Ascending aorta (tissue), 2 donors: ENCODE results near the gene ALDH16A1. TPM values are rescaled to one million over a fixed set of nuclear protein-coding genes. Genes with fewer than 3 reads are reported as not detected.
A peak's percentile ranks its signal among the peaks of the same experiment; 100 is the strongest.

Source experiments
- DNase-seq, 2 donors: peaks; one replicate each; pipeline ENCODE4 v3.0.0-alpha.2; 2019; ENCODE audit warnings: low spot score in 2 of 2
- H3K27ac ChIP-seq, 2 donors: fragments of 200-600 bp; sonication (generic); one replicate each; pipeline ENCODE4 v1.5.1; 2016 to 2017; ENCODE audit warnings: mild to moderate bottlenecking in 1 of 2
- H3K27me3 ChIP-seq: fragments of 200-600 bp; sonication (generic); one replicate; pipeline ENCODE4 v1.5.1; 2017
- H3K36me3 ChIP-seq, 2 donors: fragments of 200-600 bp; sonication (generic); one replicate each; pipeline ENCODE4 v1.5.1; 2016
- H3K4me1 ChIP-seq, 2 donors: fragments of 200-600 bp; sonication (generic); one replicate each; pipeline ENCODE4 v1.5.1; 2016 to 2017; ENCODE audit warnings: mild to moderate bottlenecking in 1 of 2
- H3K4me3 ChIP-seq, 2 donors: fragments of 200-600 bp; sonication (generic); one replicate each; pipeline ENCODE4 v1.5.1; 2016 to 2017; ENCODE audit warnings: mild to moderate bottlenecking in 1 of 2
- H3K9me3 ChIP-seq, 2 donors: fragments of 200-600 bp; sonication (generic); one replicate each; pipeline ENCODE4 v1.5.1; 2016
- intact Hi-C: fragments of 100-400 bp; cut with DNase I; formaldehyde crosslinking; loops from one replicate; pipeline ENCODE4 v1.15.1; 2023
- total RNA-seq: library from RNA; depleted of rRNA; stranded (reverse); fragments of >200 nt; gene quantifications from one replicate; pipeline ENCODE4 v1.1.0, GENCODE V29; 2016
- TF ChIP-seq, protein P1 (sequence below), 3 experiments: fragments of 200-600 bp in 2 of 3; fragments of 450-650 bp in 1 of 3; sonication (generic) in 2 of 3; IDR thresholded peaks; one replicate each; pipeline ENCODE4 v1.5.1; 2016 to 2019; ENCODE audit warnings: antibody characterized with exemption in 3 of 3, mild to moderate bottlenecking in 1 of 3, moderate library complexity in 1 of 3

The ALDH16A1 gene
- total RNA-seq, 1 donor from 2014 or later, result 27.9 TPM

DNA sequence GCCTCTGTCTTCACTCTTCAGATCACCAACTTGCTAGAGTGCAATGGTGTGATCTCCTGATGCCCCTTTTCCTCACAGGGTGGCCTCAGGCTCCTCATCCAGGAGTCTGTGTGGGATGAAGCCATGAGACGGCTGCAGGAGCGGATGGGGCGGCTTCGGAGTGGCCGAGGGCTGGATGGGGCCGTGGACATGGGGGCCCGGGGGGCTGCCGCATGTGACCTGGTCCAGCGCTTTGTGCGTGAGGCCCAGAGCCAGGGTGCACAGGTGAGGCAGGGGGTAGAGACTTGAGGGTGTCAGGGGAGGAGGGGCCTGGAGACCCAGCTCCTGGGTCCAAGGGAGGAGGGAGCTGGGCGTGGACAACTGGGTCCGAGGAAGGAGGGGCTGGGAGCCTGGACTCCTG, 9.5 kb downstream of the ALDH16A1 start:
- Histone ChIP-seq H3K4me3 (no peak overlapping the region), H3K27me3 (no peaks in the 10 kb centered on the region), H3K4me1 (no peaks in the 10 kb centered on the region), H3K9me3 (no peaks in the 10 kb centered on the region), H3K27ac (no peak overlapping the region), H3K36me3 (peaks cover 13 to 18% of the 10 kb centered on the region in 2 donors)
- intact Hi-C loops, result no loop called here
- TF ChIP-seq, protein P1, sequence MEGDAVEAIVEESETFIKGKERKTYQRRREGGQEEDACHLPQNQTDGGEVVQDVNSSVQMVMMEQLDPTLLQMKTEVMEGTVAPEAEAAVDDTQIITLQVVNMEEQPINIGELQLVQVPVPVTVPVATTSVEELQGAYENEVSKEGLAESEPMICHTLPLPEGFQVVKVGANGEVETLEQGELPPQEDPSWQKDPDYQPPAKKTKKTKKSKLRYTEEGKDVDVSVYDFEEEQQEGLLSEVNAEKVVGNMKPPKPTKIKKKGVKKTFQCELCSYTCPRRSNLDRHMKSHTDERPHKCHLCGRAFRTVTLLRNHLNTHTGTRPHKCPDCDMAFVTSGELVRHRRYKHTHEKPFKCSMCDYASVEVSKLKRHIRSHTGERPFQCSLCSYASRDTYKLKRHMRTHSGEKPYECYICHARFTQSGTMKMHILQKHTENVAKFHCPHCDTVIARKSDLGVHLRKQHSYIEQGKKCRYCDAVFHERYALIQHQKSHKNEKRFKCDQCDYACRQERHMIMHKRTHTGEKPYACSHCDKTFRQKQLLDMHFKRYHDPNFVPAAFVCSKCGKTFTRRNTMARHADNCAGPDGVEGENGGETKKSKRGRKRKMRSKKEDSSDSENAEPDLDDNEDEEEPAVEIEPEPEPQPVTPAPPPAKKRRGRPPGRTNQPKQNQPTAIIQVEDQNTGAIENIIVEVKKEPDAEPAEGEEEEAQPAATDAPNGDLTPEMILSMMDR (IDR thresholded peaks at IDR 0.05), result no peak
- no peak for DNase-seq

- Histone ChIP-seq H3K4me3 (no peak overlapping the region), H3K9me3 (no peaks in the 10 kb centered on the region), H3K27me3 (no peaks in the 10 kb centered on the region), H3K27ac (no peak overlapping the region), H3K36me3 (peaks cover 13 to 18% of the 10 kb centered on the region in 2 donors), H3K4me1 (no peaks in the 10 kb centered on the region)
- TF ChIP-seq, protein P1 (IDR thresholded peaks at IDR 0.05), result no peak
- no peak for DNase-seq
- intact Hi-C loops, result no loop called here
These were observed 11.1 kb downstream of the ALDH16A1 start for GRCh38 chr19:49463960-49464740.

DNA sequence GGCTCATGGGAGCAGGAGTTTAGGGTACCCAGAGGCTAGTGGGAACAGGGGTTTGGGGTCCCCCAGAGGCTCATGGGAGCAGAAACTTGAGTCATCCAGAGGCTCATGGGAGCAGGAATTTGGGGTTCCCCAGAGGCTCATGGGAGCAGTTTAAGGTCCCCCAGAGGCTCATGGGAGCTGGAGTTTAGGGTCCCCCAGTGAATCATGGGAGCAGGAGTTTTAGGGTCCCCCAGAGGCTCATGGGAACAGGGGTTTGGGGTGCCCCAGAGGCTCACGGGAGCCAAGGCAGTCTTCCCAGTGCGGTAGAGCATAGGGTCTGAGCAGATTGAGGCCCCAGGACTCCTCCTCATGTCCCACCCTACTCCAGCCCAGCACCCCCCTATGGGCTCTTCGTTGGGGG, 12.3 kb downstream of the ALDH16A1 start:
- H3K9me3 ChIP-seq, result no peaks in the 10 kb centered on the region
- peaks cover 8 to 16% of the 10 kb centered on the region in 2 donors for H3K36me3 ChIP-seq
- TF ChIP-seq, protein P1 (IDR thresholded peaks at IDR 0.05), result no peak
- intact Hi-C loops, result no loop called here
- H3K4me1 ChIP-seq, result no peaks in the 10 kb centered on the region
- no peak for DNase-seq
- H3K4me3 ChIP-seq, result no peak overlapping the region
- H3K27me3 ChIP-seq, result no peaks in the 10 kb centered on the region
- no peak overlapping the region for H3K27ac ChIP-seq

GRCh38 chr19:49468199-49468598, 15.2 kb downstream of the ALDH16A1 start:
- intact Hi-C loops, result no loop called here
- no peaks in the 10 kb centered on the region for H3K9me3 ChIP-seq
- peak overlapping the region in 1 of 2 donors; percentile 52 for H3K27ac ChIP-seq
- no peaks in the 10 kb centered on the region for H3K27me3 ChIP-seq
- no peak overlapping the region for H3K4me3 ChIP-seq
- peaks cover 4 to 12% of the 10 kb centered on the region in 2 donors for H3K36me3 ChIP-seq
- H3K4me1 ChIP-seq, result no peaks in the 10 kb centered on the region
- TF ChIP-seq, protein P1 (IDR thresholded peaks at IDR 0.05), result no peak
- no peak for DNase-seq

DNA sequence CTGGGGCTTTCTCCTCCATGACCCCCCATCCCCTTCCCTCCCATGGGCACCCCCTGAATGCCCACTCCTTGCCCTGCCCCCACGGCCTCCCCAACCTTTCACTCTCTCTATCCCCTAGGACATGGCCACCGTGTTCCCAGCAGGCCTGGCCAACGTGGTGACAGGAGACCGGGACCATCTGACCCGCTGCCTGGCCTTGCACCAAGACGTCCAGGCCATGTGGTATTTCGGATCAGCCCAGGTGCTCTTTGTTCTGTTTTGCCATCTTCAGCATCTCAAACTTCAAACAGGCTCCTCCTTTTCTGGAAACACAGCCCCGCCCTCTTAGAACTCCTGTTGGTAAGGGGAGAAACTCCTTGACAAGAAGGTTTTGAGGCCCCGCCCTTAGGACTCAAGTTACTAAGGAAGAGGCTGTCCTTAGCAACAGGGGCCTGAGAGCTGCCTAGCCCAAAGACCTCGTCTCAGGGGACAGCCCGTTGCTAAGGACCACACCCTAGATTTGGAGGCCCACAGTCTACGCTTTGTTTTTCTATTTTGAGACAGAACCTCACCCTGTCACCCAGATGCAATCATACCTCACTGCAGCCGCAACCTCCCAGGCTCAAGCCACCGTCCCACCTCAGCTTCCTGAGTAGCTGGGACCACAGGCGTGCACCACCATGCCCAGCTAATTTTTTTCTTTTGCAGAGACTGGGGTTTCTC, 15.9 kb downstream of the ALDH16A1 start:
- Histone ChIP-seq H3K9me3 (no peaks in the 10 kb centered on the region), H3K4me1 (peaks cover 0 to 4% of the 10 kb centered on the region in 2 donors), H3K27me3 (no peaks in the 10 kb centered on the region), H3K36me3 (peaks cover 4 to 12% of the 10 kb centered on the region in 2 donors), H3K27ac (peak overlapping the region in 1 of 2 donors; percentile 52), H3K4me3 (no peak overlapping the region)
- intact Hi-C loops, result no loop called here
- DNase-seq, result peak in 1 of 2 donors; percentile 90
- TF ChIP-seq, protein P1 (IDR thresholded peaks at IDR 0.05), result no peak
